ENCODE data around the gene CAMSAP3.

Gene CAMSAP3, protein sequence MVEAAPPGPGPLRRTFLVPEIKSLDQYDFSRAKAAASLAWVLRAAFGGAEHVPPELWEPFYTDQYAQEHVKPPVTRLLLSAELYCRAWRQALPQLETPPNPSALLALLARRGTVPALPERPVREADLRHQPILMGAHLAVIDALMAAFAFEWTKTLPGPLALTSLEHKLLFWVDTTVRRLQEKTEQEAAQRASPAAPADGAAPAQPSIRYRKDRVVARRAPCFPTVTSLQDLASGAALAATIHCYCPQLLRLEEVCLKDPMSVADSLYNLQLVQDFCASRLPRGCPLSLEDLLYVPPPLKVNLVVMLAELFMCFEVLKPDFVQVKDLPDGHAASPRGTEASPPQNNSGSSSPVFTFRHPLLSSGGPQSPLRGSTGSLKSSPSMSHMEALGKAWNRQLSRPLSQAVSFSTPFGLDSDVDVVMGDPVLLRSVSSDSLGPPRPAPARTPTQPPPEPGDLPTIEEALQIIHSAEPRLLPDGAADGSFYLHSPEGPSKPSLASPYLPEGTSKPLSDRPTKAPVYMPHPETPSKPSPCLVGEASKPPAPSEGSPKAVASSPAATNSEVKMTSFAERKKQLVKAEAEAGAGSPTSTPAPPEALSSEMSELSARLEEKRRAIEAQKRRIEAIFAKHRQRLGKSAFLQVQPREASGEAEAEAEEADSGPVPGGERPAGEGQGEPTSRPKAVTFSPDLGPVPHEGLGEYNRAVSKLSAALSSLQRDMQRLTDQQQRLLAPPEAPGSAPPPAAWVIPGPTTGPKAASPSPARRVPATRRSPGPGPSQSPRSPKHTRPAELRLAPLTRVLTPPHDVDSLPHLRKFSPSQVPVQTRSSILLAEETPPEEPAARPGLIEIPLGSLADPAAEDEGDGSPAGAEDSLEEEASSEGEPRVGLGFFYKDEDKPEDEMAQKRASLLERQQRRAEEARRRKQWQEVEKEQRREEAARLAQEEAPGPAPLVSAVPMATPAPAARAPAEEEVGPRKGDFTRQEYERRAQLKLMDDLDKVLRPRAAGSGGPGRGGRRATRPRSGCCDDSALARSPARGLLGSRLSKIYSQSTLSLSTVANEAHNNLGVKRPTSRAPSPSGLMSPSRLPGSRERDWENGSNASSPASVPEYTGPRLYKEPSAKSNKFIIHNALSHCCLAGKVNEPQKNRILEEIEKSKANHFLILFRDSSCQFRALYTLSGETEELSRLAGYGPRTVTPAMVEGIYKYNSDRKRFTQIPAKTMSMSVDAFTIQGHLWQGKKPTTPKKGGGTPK

DNA sequence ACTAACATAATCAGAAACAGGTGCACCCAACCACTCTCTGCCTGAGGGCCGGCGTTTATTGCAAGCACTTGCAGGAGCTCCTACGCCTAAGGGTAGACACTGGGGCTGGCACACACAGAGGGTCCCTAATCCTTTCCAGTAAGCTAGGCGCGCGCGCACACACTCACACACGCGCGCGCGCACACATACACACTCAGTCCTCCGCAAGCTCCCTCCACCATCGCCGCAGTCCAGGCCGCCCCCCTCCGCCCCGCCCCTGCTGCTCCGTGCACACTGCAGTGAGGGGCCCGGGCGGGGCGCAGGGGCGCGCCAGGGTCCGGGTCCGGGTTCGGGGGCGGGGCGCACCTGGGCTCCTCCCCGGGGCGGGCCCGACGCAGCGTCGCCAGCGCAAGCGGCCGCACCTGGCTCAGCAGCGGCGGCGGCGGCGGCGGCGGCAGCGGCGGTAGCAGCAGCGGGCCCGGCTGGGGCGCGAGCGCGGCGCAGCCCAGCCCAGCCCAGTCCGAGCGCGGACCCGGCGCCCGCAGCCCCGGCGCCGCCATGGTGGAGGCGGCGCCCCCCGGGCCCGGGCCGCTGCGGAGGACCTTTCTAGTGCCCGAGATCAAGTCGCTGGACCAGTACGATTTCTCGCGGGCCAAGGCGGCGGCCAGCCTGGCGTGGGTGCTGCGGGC, at the start of gene CAMSAP3:
Gene CAMSAP3 (plus strand): TSS at position 398 of the 668 bp plus-strand sequence. CDS start 140 bp downstream, at position 538.
- no peak within 1 kb of the TSS for H3K27ac ChIP-seq (ENCODE audit: low read length)
- H3K4me1 ChIP-seq (ENCODE audit: control insufficient read depth in 1 of 2, insufficient read depth in 2 of 2, low read length in 2 of 2) = peaks cover 0 to 11% of the 10 kb centered on the region in 2 donors
- H3K4me3 ChIP-seq (ENCODE audit: low read depth in 1 of 2, low read length in 2 of 2) = peak within 1 kb of the TSS; percentile 33 to 37
- H3K9me3 ChIP-seq (ENCODE audit: control insufficient read depth in 1 of 2, low read length in 2 of 2) = no peaks in the 10 kb centered on the region
- no peaks in the 10 kb centered on the region for H3K36me3 ChIP-seq (ENCODE audit: control insufficient read depth in 1 of 2, insufficient read depth in 2 of 2, low read length in 2 of 2)
- H3K27me3 ChIP-seq (ENCODE audit: low read depth, low read length) = peaks cover 23% of the 10 kb centered on the region

DNA sequence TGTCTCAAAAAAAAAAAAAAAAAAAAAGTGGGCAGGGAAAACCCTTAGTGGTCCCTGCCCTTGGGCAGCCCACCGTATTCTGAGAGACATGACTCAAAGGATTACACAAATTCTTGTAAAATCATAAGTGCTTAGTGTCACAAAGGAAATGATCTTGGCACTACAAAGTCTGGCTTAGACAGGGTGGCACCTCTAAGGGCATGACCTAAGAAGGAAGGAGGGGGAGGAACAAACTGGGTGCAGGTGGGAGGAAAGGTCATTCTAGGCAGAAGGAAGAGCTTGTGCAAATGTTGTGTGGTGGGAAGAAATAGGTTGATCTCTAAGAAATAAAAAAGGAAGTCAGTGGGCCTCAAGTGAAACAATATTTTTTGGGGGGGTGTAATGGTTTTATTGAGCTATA, 49.8 kb upstream of the CAMSAP3 start:
- Histone ChIP-seq H3K4me1 (ENCODE audit: control insufficient read depth in 1 of 2, insufficient read depth in 2 of 2, low read length in 2 of 2) (no peaks in the 10 kb centered on the region), H3K9me3 (ENCODE audit: control insufficient read depth in 1 of 2, low read length in 2 of 2) (no peaks in the 10 kb centered on the region), H3K4me3 (ENCODE audit: low read depth in 1 of 2, low read length in 2 of 2) (no peak overlapping the region), H3K36me3 (ENCODE audit: control insufficient read depth in 1 of 2, insufficient read depth in 2 of 2, low read length in 2 of 2) (peaks cover 14 to 50% of the 10 kb centered on the region in 2 donors), H3K27ac (ENCODE audit: low read length) (no peak overlapping the region), H3K27me3 (ENCODE audit: low read depth, low read length) (no peaks in the 10 kb centered on the region)

DNA sequence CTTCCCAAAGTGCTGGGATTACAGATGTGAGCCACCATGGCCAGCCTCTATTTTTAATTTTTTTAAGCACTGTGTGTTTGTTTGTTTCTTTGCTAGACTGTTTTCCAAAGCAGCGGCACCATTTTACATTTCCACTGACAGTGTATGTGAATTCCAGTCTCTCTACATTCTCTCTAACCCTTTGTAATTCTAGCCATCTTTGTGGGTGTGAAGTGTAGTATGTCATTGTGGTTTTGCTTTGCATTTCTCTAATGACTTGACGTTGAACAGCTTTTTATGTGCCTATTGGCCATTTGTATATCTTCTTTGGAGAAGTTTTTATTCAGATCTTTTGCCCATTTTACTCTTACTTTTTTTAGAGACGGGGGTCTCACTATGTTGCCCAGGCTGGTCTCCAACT, 48.5 kb upstream of the CAMSAP3 start:
- H3K9me3 ChIP-seq (ENCODE audit: control insufficient read depth in 1 of 2, low read length in 2 of 2) = no peaks in the 10 kb centered on the region
- H3K4me1 ChIP-seq (ENCODE audit: control insufficient read depth in 1 of 2, insufficient read depth in 2 of 2, low read length in 2 of 2) = peaks cover 0 to 5% of the 10 kb centered on the region in 2 donors
- H3K27me3 ChIP-seq (ENCODE audit: low read depth, low read length) = no peaks in the 10 kb centered on the region
- H3K4me3 ChIP-seq (ENCODE audit: low read depth in 1 of 2, low read length in 2 of 2) = no peak overlapping the region
- H3K27ac ChIP-seq (ENCODE audit: low read length) = no peak overlapping the region
- H3K36me3 ChIP-seq (ENCODE audit: control insufficient read depth in 1 of 2, insufficient read depth in 2 of 2, low read length in 2 of 2) = peaks cover 8 to 40% of the 10 kb centered on the region in 2 donors

DNA sequence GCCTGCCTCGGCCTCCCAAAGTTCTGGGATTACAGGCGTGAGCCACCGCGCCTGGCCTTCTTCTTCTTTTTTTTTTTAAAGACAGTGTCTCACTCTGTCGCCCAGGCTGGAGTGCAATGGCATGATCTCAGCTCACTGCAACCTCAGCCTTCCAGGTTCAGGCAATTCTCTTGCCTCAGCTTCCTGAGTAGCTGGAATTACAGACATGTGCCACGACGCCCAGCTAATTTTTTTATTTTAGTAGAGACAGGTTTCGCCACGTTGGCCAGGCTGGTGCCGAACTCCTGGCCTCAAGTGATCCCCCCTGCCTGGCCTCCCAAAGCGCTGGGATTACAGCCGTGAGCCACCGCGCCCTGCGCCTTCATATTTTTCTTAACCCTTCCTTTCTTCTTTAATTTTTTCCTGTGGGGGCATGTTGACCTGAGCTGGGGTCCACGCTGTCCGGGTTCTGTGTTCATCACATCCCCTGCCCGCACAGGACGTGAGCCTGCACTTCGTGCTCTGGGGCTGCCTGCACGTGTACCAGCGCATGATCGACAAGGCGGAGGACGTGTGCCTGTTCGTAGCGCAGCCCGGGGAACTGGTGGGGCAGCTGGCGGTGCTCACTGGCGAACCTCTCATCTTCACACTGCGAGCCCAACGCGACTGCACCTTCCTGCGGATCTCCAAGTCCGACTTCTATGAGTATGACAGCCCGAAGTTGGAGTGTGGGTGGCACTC, 46.1 kb upstream of the CAMSAP3 start:
- H3K27me3 ChIP-seq (ENCODE audit: low read depth, low read length) = no peaks in the 10 kb centered on the region
- peaks cover 0 to 5% of the 10 kb centered on the region in 2 donors for H3K4me1 ChIP-seq (ENCODE audit: control insufficient read depth in 1 of 2, insufficient read depth in 2 of 2, low read length in 2 of 2)
- peaks cover 3 to 36% of the 10 kb centered on the region in 2 donors for H3K36me3 ChIP-seq (ENCODE audit: control insufficient read depth in 1 of 2, insufficient read depth in 2 of 2, low read length in 2 of 2)
- no peak overlapping the region for H3K4me3 ChIP-seq (ENCODE audit: low read depth in 1 of 2, low read length in 2 of 2)
- no peak overlapping the region for H3K27ac ChIP-seq (ENCODE audit: low read length)
- no peaks in the 10 kb centered on the region for H3K9me3 ChIP-seq (ENCODE audit: control insufficient read depth in 1 of 2, low read length in 2 of 2)

DNA sequence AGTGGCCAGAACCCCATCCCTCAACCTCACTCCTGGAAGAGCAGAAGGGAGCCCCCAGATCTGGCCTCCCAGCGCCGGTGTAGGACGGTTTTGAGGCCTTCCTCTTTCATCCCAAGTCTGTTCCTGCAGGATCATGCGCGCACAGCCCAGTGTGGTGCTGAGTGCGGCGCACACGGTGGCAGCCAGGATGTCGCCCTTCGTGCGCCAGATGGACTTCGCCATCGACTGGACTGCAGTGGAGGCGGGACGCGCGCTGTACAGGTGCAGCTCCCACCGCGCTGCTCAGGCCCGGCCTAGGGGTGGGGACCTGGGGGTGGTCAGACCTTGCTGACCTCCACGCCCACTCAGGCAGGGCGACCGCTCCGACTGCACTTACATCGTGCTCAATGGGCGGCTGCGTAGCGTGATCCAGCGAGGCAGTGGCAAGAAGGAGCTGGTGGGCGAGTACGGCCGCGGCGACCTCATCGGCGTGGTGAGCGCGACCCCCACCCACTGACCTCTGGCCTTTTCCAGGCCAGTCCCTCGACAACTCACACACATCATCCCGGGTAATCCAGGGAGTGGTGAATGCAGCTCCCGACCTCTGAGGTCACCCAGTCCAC, 45.4 kb upstream of the CAMSAP3 start:
- H3K4me3 ChIP-seq (ENCODE audit: low read depth in 1 of 2, low read length in 2 of 2) = no peak overlapping the region
- peaks cover 0 to 5% of the 10 kb centered on the region in 2 donors for H3K4me1 ChIP-seq (ENCODE audit: control insufficient read depth in 1 of 2, insufficient read depth in 2 of 2, low read length in 2 of 2)
- H3K9me3 ChIP-seq (ENCODE audit: control insufficient read depth in 1 of 2, low read length in 2 of 2) = no peaks in the 10 kb centered on the region
- H3K27ac ChIP-seq (ENCODE audit: low read length) = no peak overlapping the region
- peaks cover 3 to 37% of the 10 kb centered on the region in 2 donors for H3K36me3 ChIP-seq (ENCODE audit: control insufficient read depth in 1 of 2, insufficient read depth in 2 of 2, low read length in 2 of 2)
- no peaks in the 10 kb centered on the region for H3K27me3 ChIP-seq (ENCODE audit: low read depth, low read length)

DNA sequence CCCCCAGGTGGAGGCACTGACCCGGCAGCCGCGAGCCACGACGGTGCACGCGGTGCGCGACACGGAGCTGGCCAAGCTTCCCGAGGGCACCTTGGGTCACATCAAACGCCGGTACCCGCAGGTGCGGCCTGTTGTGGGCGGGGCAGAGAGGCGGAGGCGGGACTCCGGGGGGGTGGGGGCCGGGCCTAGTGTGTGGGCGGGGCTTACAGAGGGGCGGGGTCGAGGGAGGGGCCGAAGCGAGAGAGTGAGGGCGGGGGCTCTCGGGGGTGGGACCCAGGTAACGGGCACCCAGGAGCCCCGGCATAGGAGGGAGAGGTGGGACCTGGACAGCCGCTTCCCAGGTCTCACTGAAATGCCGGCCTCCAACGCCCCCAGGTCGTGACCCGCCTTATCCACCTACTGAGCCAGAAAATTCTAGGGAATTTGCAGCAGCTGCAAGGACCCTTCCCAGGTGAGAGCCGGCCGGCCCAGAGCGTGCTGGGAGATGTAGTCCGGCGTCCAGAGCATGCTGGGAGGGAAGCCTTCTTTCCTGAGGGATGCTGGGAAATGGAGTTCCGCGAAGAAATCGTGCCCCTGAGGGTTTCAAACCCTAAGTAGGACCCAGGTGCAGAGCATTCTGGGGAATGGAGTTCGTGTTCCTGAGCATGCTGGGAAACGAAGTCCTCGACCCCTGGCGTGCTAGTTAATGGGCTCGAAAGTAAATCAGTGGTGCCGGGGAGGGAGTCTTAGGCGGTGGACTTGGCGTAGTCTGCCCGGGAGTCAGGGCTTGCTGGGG, 44.5 kb upstream of the CAMSAP3 start:
- Histone ChIP-seq H3K4me1 (ENCODE audit: control insufficient read depth in 1 of 2, insufficient read depth in 2 of 2, low read length in 2 of 2) (peaks cover 0 to 5% of the 10 kb centered on the region in 2 donors), H3K36me3 (ENCODE audit: control insufficient read depth in 1 of 2, insufficient read depth in 2 of 2, low read length in 2 of 2) (peaks cover 3 to 44% of the 10 kb centered on the region in 2 donors), H3K4me3 (ENCODE audit: low read depth in 1 of 2, low read length in 2 of 2) (peak overlapping the region in 1 of 2 donors; percentile 32), H3K27ac (ENCODE audit: low read length) (no peak overlapping the region), H3K27me3 (ENCODE audit: low read depth, low read length) (no peaks in the 10 kb centered on the region), H3K9me3 (ENCODE audit: control insufficient read depth in 1 of 2, low read length in 2 of 2) (no peaks in the 10 kb centered on the region)

DNA sequence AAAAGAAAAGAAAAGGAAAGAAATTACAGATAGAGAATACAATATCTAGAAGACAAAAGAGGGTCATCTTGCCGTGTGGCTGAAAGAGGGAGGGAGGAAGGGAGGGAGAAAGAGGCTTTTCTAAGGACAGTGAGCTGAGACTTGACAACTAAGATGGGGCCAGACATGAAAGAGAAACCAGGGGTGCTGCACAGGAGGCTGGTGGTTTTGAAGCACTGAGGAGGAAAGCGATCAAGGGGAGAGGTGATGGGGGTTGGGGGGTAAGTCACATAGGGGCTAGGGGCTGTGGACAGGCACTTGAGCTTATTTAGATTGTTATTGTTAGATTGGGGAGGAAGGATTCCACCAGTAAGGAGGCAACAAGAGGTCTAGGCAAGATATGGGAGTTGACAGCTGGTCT, 42.9 kb upstream of the CAMSAP3 start:
- no peak overlapping the region for H3K27ac ChIP-seq (ENCODE audit: low read length)
- no peak overlapping the region for H3K4me3 ChIP-seq (ENCODE audit: low read depth in 1 of 2, low read length in 2 of 2)
- no peaks in the 10 kb centered on the region for H3K9me3 ChIP-seq (ENCODE audit: control insufficient read depth in 1 of 2, low read length in 2 of 2)
- peaks cover 0 to 5% of the 10 kb centered on the region in 2 donors for H3K4me1 ChIP-seq (ENCODE audit: control insufficient read depth in 1 of 2, insufficient read depth in 2 of 2, low read length in 2 of 2)
- no peaks in the 10 kb centered on the region for H3K27me3 ChIP-seq (ENCODE audit: low read depth, low read length)
- peaks cover 10 to 60% of the 10 kb centered on the region in 2 donors for H3K36me3 ChIP-seq (ENCODE audit: control insufficient read depth in 1 of 2, insufficient read depth in 2 of 2, low read length in 2 of 2)

DNA sequence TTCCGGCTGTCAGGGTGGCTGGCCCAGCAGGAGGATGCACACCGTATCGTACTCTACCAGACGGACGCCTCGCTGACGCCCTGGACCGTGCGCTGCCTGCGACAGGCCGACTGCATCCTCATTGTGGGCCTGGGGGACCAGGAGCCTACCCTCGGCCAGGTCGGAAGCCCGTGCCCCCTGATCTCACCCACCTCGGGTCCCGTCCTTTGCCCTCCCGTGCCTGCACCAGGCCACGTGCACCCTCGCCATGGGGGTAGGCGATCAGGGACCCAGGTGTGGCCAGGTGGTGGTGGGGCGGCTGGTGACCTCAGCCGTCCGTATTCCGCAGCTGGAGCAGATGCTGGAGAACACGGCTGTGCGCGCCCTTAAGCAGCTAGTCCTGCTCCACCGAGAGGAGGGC, 41.1 kb upstream of the CAMSAP3 start:
- peaks cover 0 to 5% of the 10 kb centered on the region in 2 donors for H3K4me1 ChIP-seq (ENCODE audit: control insufficient read depth in 1 of 2, insufficient read depth in 2 of 2, low read length in 2 of 2)
- peaks cover 21 to 76% of the 10 kb centered on the region in 2 donors for H3K36me3 ChIP-seq (ENCODE audit: control insufficient read depth in 1 of 2, insufficient read depth in 2 of 2, low read length in 2 of 2)

DNA sequence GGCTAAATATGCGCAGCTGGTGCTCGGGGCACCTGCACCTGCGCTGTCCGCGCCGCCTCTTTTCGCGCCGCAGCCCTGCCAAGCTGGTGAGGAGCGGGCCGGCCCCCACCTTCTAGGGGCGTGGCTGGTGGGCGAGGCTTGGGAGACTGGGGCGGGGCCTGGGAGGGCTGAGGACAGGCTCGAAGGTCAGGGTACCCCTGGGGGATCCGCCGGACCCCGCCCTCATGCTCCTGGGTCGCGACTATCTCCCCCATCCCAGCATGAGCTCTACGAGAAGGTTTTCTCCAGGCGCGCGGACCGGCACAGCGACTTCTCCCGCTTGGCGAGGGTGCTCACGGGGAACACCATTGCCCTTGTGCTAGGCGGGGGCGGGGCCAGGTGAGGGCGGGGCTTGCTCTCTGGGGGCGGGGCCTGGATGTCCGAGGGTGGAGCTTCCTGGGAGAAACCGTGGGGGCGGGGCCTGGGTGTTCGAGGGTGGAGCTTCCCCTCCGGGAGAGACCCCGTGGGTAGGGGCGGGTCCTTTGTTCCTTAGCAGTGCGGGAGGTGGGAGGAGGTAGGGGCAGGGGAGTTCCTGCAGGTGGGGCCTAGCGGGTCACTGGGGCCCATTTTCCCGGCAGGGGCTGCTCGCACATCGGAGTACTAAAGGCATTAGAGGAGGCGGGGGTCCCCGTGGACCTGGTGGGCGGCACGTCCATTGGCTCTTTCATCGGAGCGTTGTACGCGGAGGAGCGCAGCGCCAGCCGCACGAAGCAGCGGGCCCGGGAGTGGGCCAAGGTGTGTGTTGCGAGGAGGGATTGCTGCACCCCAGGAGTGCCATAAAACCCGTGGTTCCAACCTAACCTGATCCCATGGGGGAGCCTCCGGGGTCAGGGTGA, 40.4 kb upstream of the CAMSAP3 start:
- Histone ChIP-seq H3K4me3 (ENCODE audit: low read depth in 1 of 2, low read length in 2 of 2) (no peak overlapping the region), H3K27me3 (ENCODE audit: low read depth, low read length) (no peaks in the 10 kb centered on the region), H3K4me1 (ENCODE audit: control insufficient read depth in 1 of 2, insufficient read depth in 2 of 2, low read length in 2 of 2) (peaks cover 0 to 5% of the 10 kb centered on the region in 2 donors), H3K36me3 (ENCODE audit: control insufficient read depth in 1 of 2, insufficient read depth in 2 of 2, low read length in 2 of 2) (peaks cover 23 to 72% of the 10 kb centered on the region in 2 donors), H3K9me3 (ENCODE audit: control insufficient read depth in 1 of 2, low read length in 2 of 2) (peaks cover 0 to under 1% of the 10 kb centered on the region in 2 donors), H3K27ac (ENCODE audit: low read length) (no peak overlapping the region)

More for the DNA sequence above, 41.1 kb upstream of the CAMSAP3 start:
- no peak overlapping the region for H3K27ac ChIP-seq (ENCODE audit: low read length)
- no peaks in the 10 kb centered on the region for H3K27me3 ChIP-seq (ENCODE audit: low read depth, low read length)
- no peaks in the 10 kb centered on the region for H3K9me3 ChIP-seq (ENCODE audit: control insufficient read depth in 1 of 2, low read length in 2 of 2)
- no peak overlapping the region for H3K4me3 ChIP-seq (ENCODE audit: low read depth in 1 of 2, low read length in 2 of 2)
